Osteoblast (primary cell): ENCODE data around the gene DOK7. TPM values are rescaled to one million over a fixed set of nuclear protein-coding genes. Genes with fewer than 3 reads are reported as not detected.
A peak's percentile ranks its signal among the peaks of the same experiment; 100 is the strongest.

Experiments
- DNase-seq: peaks from one replicate; pipeline ENCODE4 v3.0.0; 2011; ENCODE audit warnings: low spot score, mixed read lengths; ENCODE audit not compliant: insufficient read length; ENCODE audit errors: missing footprints
- H2AFZ ChIP-seq: 2 replicates; pipeline ENCODE4 v1.6.0; 2011; ENCODE audit warnings: mild to moderate bottlenecking, low read length
- H3K27ac ChIP-seq: 2 replicates; pipeline ENCODE4 v1.5.1; 2011; ENCODE audit warnings: mild to moderate bottlenecking, low read depth, low read length, moderate library complexity
- H3K27me3 ChIP-seq: 2 replicates; pipeline ENCODE4 v1.6.0; 2012; ENCODE audit warnings: mild to moderate bottlenecking, control low read depth, inconsistent platforms, low read length, moderate library complexity; ENCODE audit not compliant: insufficient read depth
- H3K36me3 ChIP-seq: 2 replicates; pipeline ENCODE4 v1.5.1; 2011; ENCODE audit warnings: mild to moderate bottlenecking, low read length, control low read depth, moderate library complexity; ENCODE audit not compliant: insufficient read depth
- H3K4me1 ChIP-seq: 2 replicates; pipeline ENCODE4 v1.5.1; 2011; ENCODE audit warnings: mild to moderate bottlenecking, low read length, control low read depth, moderate library complexity; ENCODE audit not compliant: insufficient read depth
- H3K4me2 ChIP-seq: 2 replicates; pipeline ENCODE4 v1.6.0; 2011; ENCODE audit warnings: mild to moderate bottlenecking, low read length; ENCODE audit not compliant: insufficient read depth
- H3K4me3 ChIP-seq: fragments of 200-600 bp; sonication (generic); 3 replicates; pipeline ENCODE4 v1.5.1; 2012; ENCODE audit warnings: mild to moderate bottlenecking, low read length, inconsistent platforms; ENCODE audit not compliant: insufficient read depth
- H3K79me2 ChIP-seq: 2 replicates; pipeline ENCODE4 v1.6.0; 2012; ENCODE audit warnings: mild to moderate bottlenecking, low read length, control low read depth, inconsistent platforms; ENCODE audit not compliant: insufficient read depth
- H3K9me3 ChIP-seq: 2 replicates; pipeline ENCODE4 v1.5.1; 2011; ENCODE audit warnings: low read depth, low read length, control low read depth
- H4K20me1 ChIP-seq: 2 replicates; pipeline ENCODE4 v1.6.0; 2012; ENCODE audit warnings: mild to moderate bottlenecking, low read length, control low read depth; ENCODE audit not compliant: insufficient read depth
- total RNA-seq: library from RNA; depleted of rRNA; stranded (reverse); fragments of >200 nt; gene quantifications from 2 replicates; pipeline ENCODE4 v1.2.3, GENCODE V29; 2012
- TF ChIP-seq, protein P1 (sequence below): IDR thresholded peaks from 2 replicates; pipeline ENCODE4 v1.5.1; 2011; ENCODE audit warnings: mild to moderate bottlenecking, low read depth, low read length, moderate library complexity; ENCODE audit errors: extremely low read depth

Gene DOK7
- total RNA-seq, 1 donor = not detected

DNA sequence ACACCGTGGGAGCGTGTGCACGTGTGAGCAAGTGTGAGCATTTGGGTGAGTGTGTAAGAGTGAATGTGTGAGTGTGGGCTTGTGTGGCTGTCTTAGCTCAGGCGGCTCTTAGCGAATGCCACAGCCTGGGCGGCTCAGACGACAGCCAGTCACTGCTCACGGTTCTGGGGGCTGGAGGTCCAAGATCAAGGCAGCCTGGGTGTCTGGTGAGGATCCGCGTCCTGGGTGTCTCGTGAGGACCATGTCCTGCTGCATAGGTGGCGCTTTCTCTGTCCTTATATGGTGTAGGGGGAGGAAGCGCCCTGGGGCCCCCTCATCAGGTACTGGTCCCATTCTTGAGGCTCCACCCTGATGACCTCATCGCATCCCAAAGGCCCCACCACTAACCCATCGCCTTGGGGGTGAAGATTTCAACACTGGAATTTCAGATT lies 4.5 kb downstream of the DOK7 start:
- Histone ChIP-seq H3K4me3 (no peak overlapping the region), H4K20me1 (peaks cover 3% of the 10 kb centered on the region), H3K9me3 (no peaks in the 10 kb centered on the region), H3K27ac (no peak overlapping the region), H3K4me1 (no peaks in the 10 kb centered on the region), H2AFZ (no peak overlapping the region), H3K79me2 (no peaks in the 10 kb centered on the region), H3K36me3 (no peaks in the 10 kb centered on the region), H3K4me2 (no peak overlapping the region), H3K27me3 (peaks cover 13% of the 10 kb centered on the region)
- TF ChIP-seq, protein P1, sequence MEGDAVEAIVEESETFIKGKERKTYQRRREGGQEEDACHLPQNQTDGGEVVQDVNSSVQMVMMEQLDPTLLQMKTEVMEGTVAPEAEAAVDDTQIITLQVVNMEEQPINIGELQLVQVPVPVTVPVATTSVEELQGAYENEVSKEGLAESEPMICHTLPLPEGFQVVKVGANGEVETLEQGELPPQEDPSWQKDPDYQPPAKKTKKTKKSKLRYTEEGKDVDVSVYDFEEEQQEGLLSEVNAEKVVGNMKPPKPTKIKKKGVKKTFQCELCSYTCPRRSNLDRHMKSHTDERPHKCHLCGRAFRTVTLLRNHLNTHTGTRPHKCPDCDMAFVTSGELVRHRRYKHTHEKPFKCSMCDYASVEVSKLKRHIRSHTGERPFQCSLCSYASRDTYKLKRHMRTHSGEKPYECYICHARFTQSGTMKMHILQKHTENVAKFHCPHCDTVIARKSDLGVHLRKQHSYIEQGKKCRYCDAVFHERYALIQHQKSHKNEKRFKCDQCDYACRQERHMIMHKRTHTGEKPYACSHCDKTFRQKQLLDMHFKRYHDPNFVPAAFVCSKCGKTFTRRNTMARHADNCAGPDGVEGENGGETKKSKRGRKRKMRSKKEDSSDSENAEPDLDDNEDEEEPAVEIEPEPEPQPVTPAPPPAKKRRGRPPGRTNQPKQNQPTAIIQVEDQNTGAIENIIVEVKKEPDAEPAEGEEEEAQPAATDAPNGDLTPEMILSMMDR = no peak
- DNase-seq = peak; percentile 81

DNA sequence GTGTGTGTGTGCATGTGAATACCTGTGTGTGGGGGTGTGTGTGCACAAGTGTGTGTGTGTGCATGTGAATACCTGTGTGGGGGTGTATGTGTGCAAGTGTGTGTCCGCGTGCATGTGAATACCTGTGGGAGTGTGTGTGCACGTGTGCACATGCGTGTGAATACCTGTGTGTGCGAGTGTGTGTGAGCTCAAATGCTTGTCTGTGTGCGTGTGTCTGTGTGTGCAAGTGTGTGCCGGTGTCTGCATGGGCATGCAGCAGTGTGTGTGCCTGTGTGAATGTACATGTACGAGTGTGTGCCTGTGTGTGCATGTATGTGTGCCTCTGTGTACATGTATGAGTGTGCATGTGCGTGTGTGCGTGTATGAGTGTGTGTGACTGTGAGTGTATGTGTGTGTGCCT lies 5.0 kb downstream of the DOK7 start:
- Histone ChIP-seq H3K4me3 (no peak overlapping the region), H3K79me2 (no peaks in the 10 kb centered on the region), H3K4me1 (no peaks in the 10 kb centered on the region)

DNA sequence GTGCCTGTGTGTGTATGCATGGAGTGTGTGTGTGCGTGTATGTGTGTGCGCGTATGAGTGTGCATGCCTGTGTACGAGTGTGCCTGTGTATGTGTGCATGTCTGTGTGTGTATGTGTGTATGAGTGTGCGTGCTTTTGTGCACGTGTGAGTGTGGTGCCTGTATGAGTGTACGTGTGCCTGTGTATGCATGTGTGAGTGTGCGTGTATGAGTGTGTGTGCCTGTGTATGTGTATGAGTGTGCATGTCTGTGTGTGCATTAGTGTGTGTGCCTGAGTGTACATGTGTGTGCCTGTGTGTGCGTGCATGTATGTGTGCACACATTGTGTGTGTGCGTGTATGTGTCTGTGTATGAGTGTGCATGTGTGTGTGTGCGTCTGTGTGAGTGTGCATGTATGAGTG lies 5.7 kb downstream of the DOK7 start:
- Histone ChIP-seq H3K36me3 (no peaks in the 10 kb centered on the region), H3K79me2 (no peaks in the 10 kb centered on the region), H2AFZ (no peak overlapping the region), H4K20me1 (peaks cover 3% of the 10 kb centered on the region), H3K4me3 (no peak overlapping the region), H3K27ac (no peak overlapping the region), H3K9me3 (no peaks in the 10 kb centered on the region), H3K27me3 (peaks cover 7% of the 10 kb centered on the region), H3K4me2 (no peak overlapping the region), H3K4me1 (no peaks in the 10 kb centered on the region)
- TF ChIP-seq, protein P1 = no peak
- DNase-seq = no peak

More for the DNA sequence above, 5.0 kb downstream of the DOK7 start:
- DNase-seq = peak; percentile 73
- Histone ChIP-seq H3K9me3 (no peaks in the 10 kb centered on the region), H3K36me3 (no peaks in the 10 kb centered on the region), H4K20me1 (peaks cover 3% of the 10 kb centered on the region), H2AFZ (no peak overlapping the region), H3K4me2 (no peak overlapping the region), H3K27me3 (peaks cover 10% of the 10 kb centered on the region), H3K27ac (no peak overlapping the region)
- TF ChIP-seq, protein P1 = no peak

DNA sequence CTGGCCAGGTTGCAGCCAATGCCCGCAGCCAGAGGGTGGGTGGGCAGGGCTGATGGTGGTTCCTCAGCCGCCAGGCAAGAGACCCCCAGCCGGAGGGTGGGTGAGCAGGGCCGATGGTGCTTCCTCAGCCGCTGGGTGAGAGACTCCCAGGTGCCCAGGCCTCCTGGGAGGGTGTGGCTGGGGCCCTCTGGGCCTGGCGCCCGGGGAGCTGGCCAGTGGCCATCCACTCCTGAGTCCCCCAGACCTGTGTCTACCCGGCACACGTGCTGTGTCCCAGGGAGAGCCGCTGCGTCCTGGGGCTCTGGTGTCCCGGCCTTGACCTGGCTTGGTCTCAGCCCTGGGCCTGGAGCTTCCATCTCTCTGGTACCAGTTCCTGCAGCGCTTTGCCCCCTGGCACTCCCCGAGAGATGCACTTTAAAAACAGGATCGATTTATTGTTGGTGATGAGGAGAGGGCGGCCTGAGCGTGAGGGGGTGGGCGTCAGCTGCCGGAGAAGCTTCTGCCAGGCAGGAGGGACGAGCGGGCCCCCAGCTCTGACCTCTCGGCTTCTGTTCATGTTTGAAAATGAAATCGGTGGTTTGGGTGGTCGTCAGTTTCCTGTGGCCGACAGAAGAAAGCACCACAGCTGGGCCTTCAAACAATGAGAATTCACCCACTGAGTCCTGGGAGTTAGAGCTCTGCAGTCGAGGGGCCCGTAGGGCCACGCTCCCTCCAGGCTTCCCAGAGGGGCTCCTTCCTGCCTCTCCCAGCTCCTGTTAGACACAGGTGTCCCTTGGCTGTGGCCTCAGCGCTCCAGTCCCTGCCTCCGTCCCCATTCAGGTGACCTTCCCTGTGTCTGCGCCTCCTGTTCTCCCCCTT lies 6.5 kb downstream of the DOK7 start:
- DNase-seq = peak; percentile 76
- Histone ChIP-seq H3K4me1 (no peaks in the 10 kb centered on the region), H3K4me3 (no peak overlapping the region), H3K9me3 (no peaks in the 10 kb centered on the region), H2AFZ (no peak overlapping the region), H3K79me2 (no peaks in the 10 kb centered on the region), H3K27ac (no peak overlapping the region), H3K36me3 (no peaks in the 10 kb centered on the region), H3K4me2 (no peak overlapping the region), H4K20me1 (peaks cover 3% of the 10 kb centered on the region), H3K27me3 (no peaks in the 10 kb centered on the region)
- TF ChIP-seq, protein P1 = no peak
